ENCODE results near the gene ROR2.

Gene ROR2

DNA sequence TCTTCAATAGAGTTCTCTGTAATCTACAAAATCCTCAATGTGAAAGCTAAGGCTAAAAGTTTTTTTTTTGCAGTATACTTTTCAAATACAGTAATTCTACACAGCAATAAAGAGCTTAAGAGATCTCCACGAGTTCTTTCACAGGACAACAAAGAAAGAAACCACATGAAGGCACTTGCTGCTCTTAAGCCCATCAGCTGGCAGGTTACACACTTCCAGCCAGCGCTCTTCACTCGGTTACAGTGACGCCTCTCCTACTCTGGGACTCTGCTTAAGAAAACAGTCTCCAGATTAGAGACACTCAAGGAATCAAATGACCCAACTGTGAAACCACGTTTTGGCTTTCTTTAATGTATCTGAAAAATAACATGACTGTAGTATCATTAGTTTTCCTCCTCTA, 85.0 kb downstream of the ROR2 start:
- no peak for DNase-seq

DNA sequence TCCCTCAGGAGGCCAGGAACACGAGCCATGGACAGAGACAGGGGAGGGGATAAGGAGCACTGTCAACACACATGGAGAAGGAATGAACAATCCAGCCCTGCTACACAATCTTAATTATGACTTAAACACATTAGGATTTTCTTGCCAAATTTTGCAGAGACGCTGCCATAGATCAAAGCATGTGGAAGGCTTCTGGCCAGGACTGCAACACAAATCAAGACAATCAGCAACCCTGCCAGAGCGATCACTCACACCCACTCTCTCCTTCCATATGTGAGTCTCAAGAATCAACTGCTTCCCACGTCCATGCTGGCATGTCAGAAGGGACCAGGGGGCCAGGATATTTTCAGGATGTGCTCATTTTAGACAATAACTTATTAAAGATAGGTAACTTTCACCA, 85.6 kb downstream of the ROR2 start:
- DNase-seq = no peak

DNA sequence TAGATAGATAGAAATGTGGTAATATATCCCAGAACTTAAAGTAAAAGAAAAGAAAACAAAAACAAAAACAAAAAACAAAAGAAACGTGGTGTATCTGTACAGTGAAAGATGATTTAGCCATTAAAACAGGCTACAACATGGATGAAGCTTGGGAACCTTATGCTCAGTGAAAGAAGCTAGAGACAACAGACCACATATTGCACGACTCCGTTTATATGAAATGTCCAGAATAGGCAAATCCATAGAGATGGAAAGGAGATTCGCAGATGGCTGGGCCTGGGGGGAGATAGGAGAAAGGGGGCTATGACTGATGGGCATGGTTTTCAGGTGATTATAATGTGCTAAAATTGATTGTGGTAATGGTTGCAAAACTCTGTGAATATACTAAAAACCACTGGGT, 86.6 kb downstream of the ROR2 start:
- no peak for DNase-seq

DNA sequence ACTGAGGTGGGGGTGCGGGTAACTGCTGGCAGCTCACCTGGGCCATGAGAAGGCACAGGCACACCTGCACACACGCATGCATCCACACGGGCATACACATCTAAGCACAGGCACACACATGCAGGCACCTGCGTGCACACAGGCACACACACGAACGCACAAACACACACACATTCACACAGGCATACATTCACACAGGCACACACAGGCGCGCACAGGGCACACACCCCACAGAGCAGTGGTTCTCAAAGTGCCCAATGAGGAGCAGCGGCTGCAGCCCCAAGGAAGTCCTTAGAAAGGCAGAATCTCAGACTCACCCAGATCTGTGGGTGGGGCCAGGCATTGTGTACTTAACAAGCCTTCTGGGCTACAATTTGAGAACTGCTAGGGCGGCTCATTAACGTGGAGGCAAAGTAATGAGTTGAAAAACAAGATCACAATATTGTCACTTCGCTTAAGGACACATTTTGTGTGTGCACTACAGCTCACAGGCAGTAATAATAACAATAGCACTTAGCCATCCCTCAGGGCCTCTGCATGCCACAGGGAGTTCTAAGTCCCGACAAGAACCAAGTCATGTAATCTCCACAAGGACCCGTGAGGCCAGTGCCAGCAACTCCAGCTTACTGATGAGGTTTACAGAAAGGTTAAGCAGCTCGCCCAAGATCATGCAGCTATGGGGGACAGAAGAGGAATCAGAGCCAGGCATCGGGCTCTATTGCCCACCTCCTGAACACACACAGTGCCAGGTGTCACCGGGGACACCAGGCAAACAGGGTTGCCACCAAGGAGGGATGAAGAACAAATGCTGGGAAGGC, 91.6 kb downstream of the ROR2 start:
- DNase-seq = no peak

DNA sequence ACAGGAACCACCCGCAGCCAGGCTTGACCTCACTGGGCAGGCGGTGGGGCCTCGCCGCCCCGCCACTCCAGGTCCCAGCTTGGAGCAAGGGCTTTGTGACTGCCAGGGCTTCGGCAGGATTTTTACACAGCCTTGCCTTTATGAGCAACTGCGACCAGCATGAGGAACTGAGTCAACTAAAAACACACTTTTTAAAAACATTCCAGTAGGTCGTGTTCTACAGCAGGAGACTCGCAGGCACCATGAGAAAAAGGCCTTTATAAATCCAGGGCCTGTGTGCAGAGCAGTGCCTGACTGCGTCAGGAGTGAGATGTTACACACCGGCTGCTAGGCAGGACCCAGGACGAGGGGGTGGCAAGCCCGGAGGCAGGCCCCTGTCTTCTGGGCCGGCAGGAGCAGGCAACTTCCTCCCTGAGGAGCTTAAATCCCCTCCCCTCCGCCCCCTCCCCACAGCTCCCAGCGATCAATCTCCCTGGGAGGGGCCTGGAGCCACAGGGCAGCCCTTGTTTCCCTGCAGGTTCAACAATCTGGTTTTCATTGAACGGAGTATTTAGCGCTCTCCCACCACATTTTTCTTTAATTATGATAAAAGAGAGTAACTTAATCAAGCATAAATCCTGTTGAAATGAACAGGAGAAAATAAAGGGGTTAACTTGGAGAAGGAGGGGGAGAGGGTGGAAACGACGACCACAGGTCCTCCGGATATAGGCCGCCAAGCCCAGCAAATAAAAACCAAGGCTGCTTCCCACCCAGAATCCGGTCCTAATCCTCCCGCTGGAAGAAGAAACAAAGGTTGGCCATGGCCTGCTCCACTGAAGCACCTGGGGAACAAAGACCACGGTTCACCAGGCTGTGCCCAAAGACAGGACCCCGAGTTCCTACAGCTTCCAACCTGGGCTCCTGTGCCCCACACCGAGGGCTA, 92.5 kb downstream of the ROR2 start:
- no peak for DNase-seq

DNA sequence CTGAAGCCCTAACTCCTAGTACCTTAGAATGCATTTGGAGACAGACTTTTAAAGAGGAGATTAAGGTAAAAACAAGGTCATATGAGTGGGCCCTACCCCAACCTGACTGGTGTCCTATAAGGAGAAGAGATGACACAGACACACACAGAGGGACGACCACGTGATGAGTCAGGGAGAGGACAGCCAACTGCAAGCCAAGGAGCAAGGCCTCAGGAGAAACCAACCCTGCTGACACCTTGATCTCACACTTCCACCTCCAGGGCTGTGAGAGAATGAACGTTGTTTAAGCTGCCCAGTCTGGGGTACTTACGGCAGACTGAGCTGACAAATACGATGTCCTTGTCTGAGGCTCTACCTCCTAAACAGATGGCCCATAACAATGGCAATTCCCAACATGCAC, 93.6 kb downstream of the ROR2 start:
- DNase-seq = no peak

DNA sequence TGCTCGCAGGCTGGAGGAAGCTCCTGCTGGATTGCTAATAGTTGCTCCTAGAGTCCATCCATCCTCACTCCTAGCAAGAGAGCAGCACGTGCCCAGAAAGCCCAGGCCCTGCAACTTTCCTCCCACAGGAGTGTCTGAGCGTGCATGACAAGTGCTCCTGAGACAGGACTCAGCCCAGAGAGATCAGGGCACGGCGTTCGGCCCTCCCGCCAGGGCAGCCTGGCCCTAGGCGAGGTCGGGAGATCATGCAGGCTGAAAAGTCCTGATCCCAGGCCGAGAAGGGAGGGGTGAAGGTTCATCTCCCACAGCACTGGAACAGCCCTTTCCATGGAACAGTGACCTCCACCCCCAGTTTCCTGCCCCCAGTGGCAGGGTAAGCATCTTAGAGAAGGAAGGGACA, 94.8 kb downstream of the ROR2 start:
- no peak for DNase-seq

DNA sequence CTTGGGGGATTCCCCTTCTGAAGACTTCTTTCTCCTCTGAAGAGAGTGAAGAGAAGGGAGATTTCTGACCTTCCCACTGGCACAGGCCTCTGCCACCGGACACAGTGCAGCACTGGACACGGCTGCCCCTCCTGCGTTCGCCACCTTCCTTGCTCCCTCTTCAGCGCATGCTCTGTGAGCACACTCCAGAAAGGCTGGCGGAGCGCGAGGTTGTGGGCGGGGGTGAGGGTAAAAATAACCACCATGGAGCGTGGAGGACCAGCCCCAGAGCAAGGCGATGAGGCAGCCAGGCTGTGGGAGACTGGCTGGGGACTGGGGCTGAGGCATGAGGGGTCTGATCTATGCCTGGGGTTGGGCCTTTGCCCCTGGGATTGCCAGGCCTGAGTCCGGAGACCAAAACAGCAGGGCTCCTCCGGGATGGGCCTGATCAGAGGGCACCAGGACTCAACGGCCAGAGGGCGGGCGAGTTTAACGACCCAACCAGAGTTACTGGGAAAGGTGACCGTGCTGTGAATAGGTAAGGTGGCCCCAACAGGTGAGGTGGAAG, 97.2 kb downstream of the ROR2 start:
- no peak for DNase-seq

DNA sequence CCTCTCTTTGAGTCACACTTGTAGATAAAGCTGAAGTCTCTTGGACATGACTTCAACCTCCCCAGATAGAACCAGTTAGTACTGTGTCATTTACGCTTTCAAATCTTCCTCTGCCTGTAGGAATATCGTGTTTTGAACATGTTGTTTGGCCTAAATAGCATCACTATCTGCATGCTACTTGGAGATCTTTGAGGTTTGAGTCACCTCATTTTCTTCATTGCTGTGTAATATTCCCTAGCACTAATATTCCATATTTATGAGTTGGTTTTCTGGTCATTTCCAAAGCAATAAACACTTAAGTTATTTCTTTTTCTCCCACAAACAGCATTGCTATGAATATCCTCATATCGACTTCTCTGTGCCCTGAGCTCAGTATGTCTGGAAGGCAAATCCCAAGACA, 100.3 kb downstream of the ROR2 start:
- no peak for DNase-seq

DNA sequence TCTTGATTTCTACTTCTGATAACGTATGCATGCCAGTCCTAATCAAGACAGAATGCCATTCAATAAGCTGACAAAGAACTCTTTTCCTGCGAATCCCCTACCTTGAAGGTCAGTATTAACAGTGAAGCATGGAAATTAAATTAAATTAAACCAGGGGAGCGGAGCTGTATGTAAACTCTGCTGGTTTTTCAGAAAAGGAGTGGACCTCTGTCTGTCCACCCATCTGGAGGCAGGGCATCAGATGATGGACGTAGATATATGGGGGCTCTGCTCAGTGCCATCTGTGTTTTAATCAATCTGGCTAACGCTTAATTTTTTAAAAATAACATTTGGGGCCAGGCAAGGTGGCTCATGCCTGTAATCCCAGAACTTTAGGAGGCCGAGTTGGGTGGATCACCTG, 101.9 kb downstream of the ROR2 start:
- DNase-seq = no peak

DNA sequence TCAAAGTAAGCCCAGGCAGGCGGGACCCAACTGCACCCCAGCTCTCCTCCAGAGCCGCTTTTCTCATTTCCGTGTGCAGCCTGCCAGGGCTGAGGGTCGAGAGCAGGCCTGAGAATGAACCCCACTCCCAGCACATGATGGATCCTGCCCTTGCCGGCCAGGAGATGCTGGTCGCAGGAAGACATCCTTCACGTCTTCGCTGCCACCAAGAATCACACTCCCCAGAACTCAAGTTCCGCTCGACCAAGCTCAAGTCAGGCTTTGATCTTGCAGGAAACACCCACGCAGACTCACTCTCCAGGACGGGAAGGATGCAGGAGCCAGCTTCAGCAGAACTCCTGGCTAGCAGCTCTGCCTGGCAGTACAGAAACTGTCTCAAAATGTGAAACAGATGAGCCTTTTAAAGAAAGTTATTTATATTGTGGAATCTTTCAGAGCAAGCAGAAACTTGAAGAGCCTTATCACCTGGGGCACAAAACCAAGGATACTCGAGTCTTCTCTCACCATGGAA, 102.4 kb downstream of the ROR2 start:
- DNase-seq = no peak

DNA sequence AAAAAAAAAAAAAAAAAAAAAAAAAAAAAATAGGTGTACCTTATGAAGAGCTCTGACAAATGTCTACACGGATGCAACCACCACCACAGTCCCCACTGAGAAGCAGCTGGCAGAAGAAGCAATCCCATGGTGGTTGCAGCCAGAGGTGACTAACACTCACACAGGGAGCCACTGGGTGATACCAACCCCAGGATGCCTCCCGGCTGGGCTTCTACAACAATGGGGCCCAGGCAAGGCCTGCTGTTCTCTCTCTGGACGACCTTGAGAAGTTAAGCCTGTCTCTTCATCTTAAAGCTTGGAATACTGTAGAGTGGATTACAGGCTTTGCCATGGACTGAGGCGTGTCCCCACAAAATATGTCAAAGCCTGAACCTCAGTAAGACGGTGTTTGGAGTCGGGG, 104.1 kb downstream of the ROR2 start:
- DNase-seq = no peak

DNA sequence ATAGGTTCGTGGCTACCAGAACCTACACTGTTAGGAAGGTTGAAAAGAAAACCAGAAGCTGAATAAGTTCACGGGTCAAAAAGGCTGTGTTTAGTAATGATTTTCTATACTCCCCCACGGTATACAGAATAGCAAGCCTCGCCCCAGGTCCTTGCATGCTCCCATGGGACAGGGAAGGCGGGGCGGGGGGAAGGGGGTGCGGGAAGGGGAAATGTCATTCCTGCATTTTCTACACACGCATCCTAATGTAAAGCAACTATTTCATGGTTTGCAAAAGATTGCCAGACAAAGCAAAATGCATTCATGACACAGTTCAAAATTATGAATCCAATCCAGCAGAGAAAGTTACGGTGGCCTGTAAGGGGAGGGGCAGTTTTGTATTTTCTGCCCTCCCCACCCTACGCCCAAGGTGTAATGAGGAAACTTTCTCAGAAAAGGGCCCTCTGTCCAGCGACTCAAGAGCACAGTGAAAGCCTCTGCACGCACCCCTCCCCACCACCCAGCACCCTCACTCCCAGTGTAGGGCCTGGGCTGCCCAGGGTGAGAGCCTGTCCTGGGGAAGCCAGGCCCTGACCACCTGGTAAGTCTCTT, 105.2 kb downstream of the ROR2 start:
- DNase-seq = no peak

DNA sequence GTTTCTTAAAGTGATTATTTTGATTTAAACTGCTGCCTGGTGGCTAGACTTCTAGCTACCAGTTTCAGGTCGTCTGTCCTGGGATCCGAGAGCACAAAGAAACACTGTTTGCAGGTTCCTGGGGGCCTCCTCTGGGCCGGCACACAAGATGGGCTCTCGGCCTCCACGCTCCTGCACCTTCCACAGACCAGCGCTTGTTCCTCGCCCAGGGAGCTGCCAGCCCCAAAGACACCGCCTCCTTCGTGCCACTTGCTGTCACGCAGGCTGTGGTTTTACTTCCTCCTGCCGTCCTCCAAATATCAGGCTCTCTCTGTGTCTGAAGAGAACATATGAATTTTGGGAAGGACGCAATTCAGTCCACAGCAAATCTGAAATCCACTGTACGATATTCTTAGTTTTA, 105.8 kb downstream of the ROR2 start:
- no peak for DNase-seq

DNA sequence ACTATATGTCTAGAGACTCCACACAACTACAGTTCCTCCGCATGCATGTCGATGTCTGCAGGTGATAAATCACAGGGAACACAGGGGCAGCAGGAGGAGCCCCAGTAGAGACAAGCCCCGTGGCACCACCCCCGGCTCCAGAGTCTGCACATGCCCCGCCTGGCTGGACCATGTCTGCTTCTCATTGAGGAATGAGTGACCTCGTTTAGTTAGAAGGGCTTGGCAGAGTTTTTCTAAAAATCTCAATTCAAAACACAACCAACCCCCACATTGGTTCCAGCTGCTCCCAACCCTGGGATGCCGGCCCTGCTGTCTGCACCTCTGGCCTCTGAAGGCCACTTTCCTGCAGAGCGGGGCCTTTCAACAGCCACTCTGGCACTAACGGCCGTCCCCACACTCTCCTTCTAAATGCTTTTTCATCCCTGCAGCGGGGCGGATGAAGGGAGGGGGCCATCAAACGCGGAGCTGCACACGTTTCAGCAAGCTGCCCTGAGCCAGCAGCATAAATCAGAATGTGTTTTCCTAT, 106.3 kb downstream of the ROR2 start:
- DNase-seq = no peak

DNA sequence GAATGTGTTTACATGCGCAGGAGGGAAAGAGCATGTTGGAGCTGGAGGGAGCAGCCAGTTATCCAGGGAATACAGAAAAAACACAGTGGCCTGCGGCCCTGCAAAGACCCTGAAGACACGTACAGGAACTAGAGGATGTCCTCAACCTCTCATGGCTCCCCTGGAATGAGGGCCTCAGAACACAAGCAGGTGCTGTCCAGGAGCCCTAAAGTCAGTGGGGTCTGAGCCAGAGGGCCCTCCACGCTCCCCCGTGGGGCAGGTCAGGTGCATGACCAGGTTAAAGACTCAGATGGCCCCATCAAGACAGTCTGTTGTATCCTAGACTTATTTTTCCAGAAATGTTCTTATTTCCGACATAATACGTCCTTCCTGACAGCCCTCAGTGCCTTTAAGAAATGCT, 106.9 kb downstream of the ROR2 start:
- DNase-seq = no peak

DNA sequence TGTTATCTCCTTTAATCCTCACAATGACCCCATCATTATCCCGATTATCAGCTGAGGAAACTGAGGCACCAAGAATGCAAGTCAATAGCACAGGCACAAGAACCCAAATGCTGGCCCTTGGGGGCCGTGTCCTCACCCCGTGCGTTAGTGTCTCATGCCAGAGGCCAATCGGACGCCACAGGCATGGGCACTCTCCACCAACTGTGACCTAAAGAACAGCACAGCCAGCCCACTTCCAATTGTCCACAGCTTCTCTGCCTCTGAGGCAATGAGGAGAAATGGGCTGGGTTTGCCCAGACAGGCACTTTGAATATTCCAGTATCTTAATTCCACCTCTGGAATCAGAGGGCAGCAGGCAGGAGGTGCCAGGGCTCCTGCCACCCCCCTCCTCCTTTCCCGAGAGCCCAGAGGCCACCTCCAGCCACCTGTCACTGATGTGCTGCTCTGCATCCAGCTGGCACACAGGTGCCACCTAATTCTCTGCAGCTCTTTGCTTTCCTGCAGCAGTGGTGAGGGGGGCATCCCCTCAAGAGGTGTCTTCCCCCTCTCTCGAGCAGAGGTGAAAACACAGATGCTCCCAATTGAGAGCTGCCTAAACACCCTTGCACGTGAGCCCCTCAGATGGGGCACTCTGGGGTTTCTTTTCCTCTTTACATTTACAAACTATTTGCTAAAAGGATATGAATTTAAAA, 107.5 kb downstream of the ROR2 start:
- DNase-seq = no peak

DNA sequence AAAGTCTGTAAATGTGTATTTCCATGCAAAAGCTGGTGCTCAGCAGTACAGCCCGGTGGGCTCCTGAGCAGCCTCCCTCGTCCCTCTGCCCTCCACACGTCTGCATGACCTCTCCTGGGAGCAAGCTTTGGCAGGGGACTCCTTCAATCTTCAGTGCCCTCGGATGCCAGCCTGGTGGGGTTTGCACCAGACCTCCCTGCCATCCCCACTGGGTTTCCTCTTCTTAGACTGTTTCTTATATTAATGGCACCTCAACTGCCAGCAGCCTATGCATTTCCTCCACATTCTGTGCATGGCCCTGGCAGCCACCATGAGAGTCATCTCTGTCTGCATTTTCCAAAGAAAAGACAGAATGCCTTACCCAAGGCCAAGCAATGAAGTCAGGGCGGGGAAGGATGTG, 108.4 kb downstream of the ROR2 start:
- DNase-seq = no peak

DNA sequence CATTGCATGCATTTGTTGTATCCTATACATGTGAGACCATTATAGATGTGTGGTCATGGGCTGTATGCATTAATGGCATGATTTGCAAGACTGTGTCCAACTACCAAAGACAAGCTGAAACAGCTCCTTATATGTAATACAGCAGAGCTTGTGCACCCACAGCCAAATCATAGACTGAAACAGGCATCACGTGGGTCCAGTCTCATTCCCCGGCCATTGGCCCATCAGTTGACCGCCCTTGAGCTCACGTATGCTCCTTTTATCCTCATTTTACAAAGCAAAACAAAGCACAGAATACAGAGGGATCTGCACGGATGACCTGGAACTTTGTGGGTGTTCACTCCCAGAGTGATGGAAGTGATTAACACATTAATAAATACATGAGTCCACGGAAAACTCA, 109.1 kb downstream of the ROR2 start:
- no peak for DNase-seq

DNA sequence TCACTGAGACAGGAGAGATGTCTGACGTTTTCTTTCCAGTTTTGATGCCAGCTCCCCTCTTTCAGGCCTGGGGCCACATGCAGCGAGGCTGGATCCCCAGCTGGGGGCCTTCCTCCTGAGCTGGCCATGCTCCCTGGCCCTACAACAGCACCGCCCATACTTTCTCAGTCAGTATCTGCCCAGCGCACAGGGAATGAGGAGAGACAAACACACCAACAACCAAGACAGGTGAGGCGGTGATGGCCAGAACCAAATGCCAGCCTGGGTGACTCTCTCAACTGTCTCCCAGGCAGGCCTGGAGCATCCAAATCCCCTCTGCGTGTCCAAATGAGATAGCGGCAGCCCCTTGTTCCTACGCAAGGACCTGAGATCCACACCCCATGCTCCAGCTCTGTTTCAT, 109.6 kb downstream of the ROR2 start:
- no peak for DNase-seq

DNA sequence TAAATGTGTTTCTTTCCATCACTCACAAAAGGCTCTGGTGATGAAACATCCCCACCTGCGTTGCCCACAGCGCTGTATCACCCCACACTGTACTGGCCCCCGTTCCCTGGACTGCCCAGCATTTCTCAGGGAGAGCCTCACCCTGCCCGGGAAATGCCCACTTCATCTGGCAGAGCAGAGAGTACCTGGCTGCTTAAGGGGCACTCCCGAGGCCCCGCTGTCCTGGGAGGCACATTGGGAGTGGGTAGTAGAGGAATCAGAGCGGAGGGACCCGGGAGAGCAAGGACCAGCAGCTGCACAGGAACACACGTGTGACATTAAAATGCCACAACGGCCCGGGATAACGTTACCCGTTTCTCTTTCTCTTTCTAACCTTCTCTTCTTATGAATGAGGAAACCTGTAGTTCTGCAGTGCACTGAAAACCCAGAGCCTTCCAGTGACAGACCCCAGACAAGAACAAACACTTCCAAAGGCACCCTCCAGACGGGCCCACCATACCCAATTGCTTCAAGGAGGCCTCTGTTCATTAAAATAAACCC, 110.0 kb downstream of the ROR2 start:
- no peak for DNase-seq

Measured in NCI-H1436 treated with DMSO at 0.1 percent for 48 hours (cell line).